ENCODE results near the gene VAC14. TPM values are rescaled to one million over a fixed set of nuclear protein-coding genes. Genes with fewer than 3 reads are reported as not detected.

Gene VAC14
- total RNA-seq, 1 experiment from 2014 or later, result 49.9 TPM

- no peak overlapping the region for H3T11ph ChIP-seq (ENCODE audit: low read length)
- no peaks in the 10 kb centered on the region for H3K79me2 ChIP-seq (ENCODE audit: insufficient read depth, low read length)
- no peak overlapping the region for H4K5ac ChIP-seq (ENCODE audit: insufficient read length, low read depth, low read length)
- H3K23ac ChIP-seq (ENCODE audit: insufficient read length, low read depth, low read length), result no peak overlapping the region
- no peak overlapping the region for H3K4ac ChIP-seq (ENCODE audit: low read depth, low read length)
- H3K18ac ChIP-seq (ENCODE audit: insufficient read length, low read depth, low read length), result no peak overlapping the region
- H3K79me1 ChIP-seq (ENCODE audit: insufficient read depth, low read depth, low read length, poor library complexity, severe bottlenecking), result no peaks in the 10 kb centered on the region
- DNase-seq, result no peak
- H3K9me3 ChIP-seq (ENCODE audit: control insufficient read depth, low read depth, low read length), result no peaks in the 10 kb centered on the region
- H2BK15ac ChIP-seq (ENCODE audit: low read depth, low read length), result no peak overlapping the region
- no peak overlapping the region for H2AK5ac ChIP-seq (ENCODE audit: insufficient read length, low read length)
- no peaks in the 10 kb centered on the region for H3K23me2 ChIP-seq (ENCODE audit: insufficient read length, low read depth, low read length, poor library complexity, severe bottlenecking)
- no peaks in the 10 kb centered on the region; a peak in 2 of 5 replicates for H3K9me3 Mint-ChIP-seq
- no peak overlapping the region for H2BK20ac ChIP-seq (ENCODE audit: low read depth, low read length, poor library complexity, severe bottlenecking)
- H3K4me3 Mint-ChIP-seq, result no peak overlapping the region
- TF ChIP-seq CTCF (conservative IDR thresholded peaks at IDR 0.05), result no peak
- H3K27me3 ChIP-seq (ENCODE audit: insufficient read depth, low read length), result no peaks in the 10 kb centered on the region
- H3K27ac Mint-ChIP-seq, result no peak overlapping the region
- no peak overlapping the region for H2BK120ac ChIP-seq (ENCODE audit: low read depth, low read length, poor library complexity, severe bottlenecking)
- H3K14ac ChIP-seq (ENCODE audit: insufficient read depth, low read length), result no peak overlapping the region
- no peak overlapping the region for H2BK12ac ChIP-seq (ENCODE audit: insufficient read length, low read depth, low read length)
- no peak overlapping the region for H2BK5ac ChIP-seq (ENCODE audit: insufficient read length, low read length)
- peaks cover 39 to 60% (median 45%) of the 10 kb centered on the region in 3 experiments for H3K36me3 Mint-ChIP-seq (ENCODE audit: insufficient read depth in 1 of 3, low read depth in 3 of 3)
- no peaks in the 10 kb centered on the region for H3K4me1 ChIP-seq (ENCODE audit: insufficient read depth, low read length)
- no peak overlapping the region for H3K4me2 ChIP-seq (ENCODE audit: insufficient read depth, insufficient read length, low read length)
- no peak overlapping the region for H4K8ac ChIP-seq (replicated peaks; ENCODE audit: insufficient read length, low read depth, low read length)
- no CpG with 5 or more reads among the region's 8 CpGs for WGBS (ENCODE audit: extremely low coverage, insufficient read length, low lambda C conversion rate)
- no peaks in the 10 kb centered on the region for H4K20me1 ChIP-seq (ENCODE audit: control insufficient read depth, insufficient read depth, insufficient read length)
- H4K91ac ChIP-seq (ENCODE audit: insufficient read length, low read depth, low read length), result no peak overlapping the region
- no peak overlapping the region for H3K9ac ChIP-seq (ENCODE audit: extremely low read depth, insufficient read length, low read length)
- no peak overlapping the region for H3K27ac ChIP-seq (ENCODE audit: insufficient read length, low read depth, low read length)
- H2AFZ ChIP-seq (ENCODE audit: low read length), result no peak overlapping the region
- H3K56ac ChIP-seq (ENCODE audit: insufficient read length, low read depth, low read length), result no peak overlapping the region
- peaks cover 3 to 7% of the 10 kb centered on the region in 2 experiments for H3K4me1 Mint-ChIP-seq
- peaks cover 2% of the 10 kb centered on the region; the same call in 1 of the 2 replicates for H3K27me3 Mint-ChIP-seq (ENCODE audit: low read depth)
These were observed 23.0 kb downstream of the VAC14 start for GRCh38 chr16:70777973-70778406.
